Nephron (organoid): ENCODE data around the gene MYOM3.

Experiments used
- H3K27ac Mint-ChIP-seq, 3 experiments: 2 replicates each; pipeline ENCODE4 v1.8.0; 2020; ENCODE audit warnings: mixed read lengths in 3 of 3, mild to moderate bottlenecking in 2 of 3, moderate library complexity in 1 of 3
- H3K27me3 Mint-ChIP-seq: 2 replicates; pipeline ENCODE4 v1.8.0; 2021; ENCODE audit warnings: low read depth, mild to moderate bottlenecking, moderate library complexity, mixed read lengths
- H3K36me3 Mint-ChIP-seq: 2 replicates; pipeline ENCODE4 v1.8.0; 2020; ENCODE audit warnings: low read depth, mixed read lengths
- H3K4me1 Mint-ChIP-seq: 2 replicates; pipeline ENCODE4 v1.8.0; 2020; ENCODE audit warnings: mixed read lengths
- H3K4me3 Mint-ChIP-seq, 3 experiments: 2 replicates each; pipeline ENCODE4 v1.8.0; 2020; ENCODE audit warnings: mild to moderate bottlenecking in 3 of 3, mixed read lengths in 3 of 3, moderate library complexity in 2 of 3
- H3K9me3 Mint-ChIP-seq: 2 replicates; pipeline ENCODE4 v1.8.0; 2020; ENCODE audit warnings: mixed read lengths
- TF ChIP-seq, protein P1 (sequence below), 3 experiments: fragments of 200-600 bp; sonication (generic); IDR thresholded peaks; one replicate each; pipeline ENCODE4 v1.5.0; 2021; ENCODE audit warnings: antibody characterized with exemption in 3 of 3; ENCODE audit not compliant: unreplicated experiment in 3 of 3

The MYOM3 gene

DNA sequence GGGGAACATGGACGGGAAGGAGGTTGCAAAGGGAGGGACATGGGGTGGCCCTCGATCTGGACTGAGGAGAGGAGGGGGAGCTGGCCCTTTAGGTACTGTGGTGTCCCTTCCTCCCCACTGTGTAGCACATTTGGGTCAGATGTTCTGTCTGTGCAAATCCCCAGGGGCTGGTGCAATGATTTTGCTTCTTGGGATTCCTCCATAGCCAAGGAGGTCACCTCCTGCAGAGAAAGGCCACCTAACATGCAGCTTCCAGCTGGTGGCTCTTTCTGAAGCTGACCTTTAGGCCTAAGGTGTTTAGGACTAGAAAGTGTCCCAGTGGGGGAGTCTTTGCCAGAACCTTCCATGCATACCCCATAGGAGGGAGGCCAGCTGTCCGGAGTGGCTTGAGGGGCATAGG, 9.0 kb upstream of the MYOM3 start:
- Mint-ChIP-seq H3K36me3 (no peaks in the 10 kb centered on the region), H3K4me1 (peaks cover 12% of the 10 kb centered on the region), H3K27ac (no peak overlapping the region), H3K27me3 (peaks cover 24% of the 10 kb centered on the region), H3K9me3 (no peaks in the 10 kb centered on the region), H3K4me3 (no peak overlapping the region)
- TF ChIP-seq, protein P1, sequence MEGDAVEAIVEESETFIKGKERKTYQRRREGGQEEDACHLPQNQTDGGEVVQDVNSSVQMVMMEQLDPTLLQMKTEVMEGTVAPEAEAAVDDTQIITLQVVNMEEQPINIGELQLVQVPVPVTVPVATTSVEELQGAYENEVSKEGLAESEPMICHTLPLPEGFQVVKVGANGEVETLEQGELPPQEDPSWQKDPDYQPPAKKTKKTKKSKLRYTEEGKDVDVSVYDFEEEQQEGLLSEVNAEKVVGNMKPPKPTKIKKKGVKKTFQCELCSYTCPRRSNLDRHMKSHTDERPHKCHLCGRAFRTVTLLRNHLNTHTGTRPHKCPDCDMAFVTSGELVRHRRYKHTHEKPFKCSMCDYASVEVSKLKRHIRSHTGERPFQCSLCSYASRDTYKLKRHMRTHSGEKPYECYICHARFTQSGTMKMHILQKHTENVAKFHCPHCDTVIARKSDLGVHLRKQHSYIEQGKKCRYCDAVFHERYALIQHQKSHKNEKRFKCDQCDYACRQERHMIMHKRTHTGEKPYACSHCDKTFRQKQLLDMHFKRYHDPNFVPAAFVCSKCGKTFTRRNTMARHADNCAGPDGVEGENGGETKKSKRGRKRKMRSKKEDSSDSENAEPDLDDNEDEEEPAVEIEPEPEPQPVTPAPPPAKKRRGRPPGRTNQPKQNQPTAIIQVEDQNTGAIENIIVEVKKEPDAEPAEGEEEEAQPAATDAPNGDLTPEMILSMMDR (IDR thresholded peaks at IDR 0.05; ENCODE audit: unreplicated experiment in 3 of 3) = no peak

DNA sequence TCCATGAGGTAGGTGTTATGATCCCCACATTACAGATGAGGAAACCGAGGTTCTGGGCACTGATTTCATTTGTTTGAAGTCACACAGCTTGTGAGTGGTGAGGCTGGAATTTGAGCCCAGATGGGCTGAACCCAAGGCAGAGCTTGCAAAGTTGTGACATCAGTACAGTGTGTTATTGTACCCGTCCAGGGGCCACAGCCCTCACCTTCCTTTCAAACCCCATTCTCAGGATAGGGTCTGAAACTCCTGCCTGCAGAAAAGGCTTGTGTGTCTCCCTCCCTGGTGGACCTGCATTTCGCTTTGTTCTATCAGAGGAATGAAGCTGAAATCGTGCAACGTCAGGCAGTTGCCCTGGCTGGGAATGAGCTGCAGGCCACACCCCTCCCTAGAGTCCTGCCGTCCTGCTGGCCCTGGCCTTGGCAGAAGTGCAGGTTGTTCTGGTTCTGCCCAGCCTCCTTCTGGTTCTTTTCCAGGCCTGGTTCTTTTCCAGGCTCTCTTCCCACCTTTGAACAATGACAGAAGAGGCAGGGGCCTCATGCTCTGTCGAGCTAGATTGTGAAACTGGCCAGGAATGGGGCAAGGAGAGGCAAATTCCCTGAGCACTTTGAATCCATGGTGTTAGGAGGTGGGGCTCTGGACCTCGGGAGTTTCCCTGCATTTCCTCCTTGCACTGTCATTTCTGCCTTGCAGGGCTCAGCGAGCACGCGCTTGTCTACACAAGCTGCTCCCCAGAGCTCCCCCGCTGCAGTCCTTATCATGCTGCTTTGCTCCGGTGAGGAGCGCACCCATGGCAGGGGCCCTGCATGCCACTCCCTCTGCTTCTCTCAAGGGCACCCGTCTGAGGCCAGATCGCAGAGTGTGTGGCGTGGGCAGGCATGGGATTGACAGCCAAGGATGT, 8.2 kb upstream of the MYOM3 start:
- Mint-ChIP-seq H3K27ac (peak overlapping the region in 2 of 3 experiments; percentile 56 to 57), H3K9me3 (no peaks in the 10 kb centered on the region), H3K4me1 (peaks cover 12% of the 10 kb centered on the region), H3K36me3 (no peaks in the 10 kb centered on the region), H3K4me3 (no peak overlapping the region), H3K27me3 (peaks cover 21% of the 10 kb centered on the region)
- TF ChIP-seq, protein P1 (IDR thresholded peaks at IDR 0.05; ENCODE audit: unreplicated experiment in 3 of 3) = no peak

DNA sequence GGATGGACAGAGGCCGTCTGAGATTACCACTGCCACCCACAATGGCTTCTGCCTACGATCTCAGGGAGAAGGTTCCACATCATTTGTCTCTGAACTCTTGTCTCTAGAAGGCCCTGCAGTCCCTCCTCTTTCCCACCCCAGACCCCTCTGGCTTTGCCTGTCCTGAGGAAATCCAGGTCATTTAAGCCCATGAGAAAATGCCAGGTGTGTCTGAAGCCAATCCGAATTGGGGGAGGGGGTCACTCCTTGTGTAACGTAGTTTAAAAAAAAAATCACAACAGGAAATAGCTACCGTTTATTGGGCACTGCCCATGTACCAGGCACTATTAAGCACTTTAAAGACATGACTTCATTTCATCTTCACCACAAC, 7.5 kb upstream of the MYOM3 start:
- Mint-ChIP-seq H3K4me1 (peaks cover 12% of the 10 kb centered on the region), H3K4me3 (no peak overlapping the region), H3K36me3 (no peaks in the 10 kb centered on the region), H3K27ac (no peak overlapping the region), H3K27me3 (peaks cover 21% of the 10 kb centered on the region), H3K9me3 (no peaks in the 10 kb centered on the region)
- TF ChIP-seq, protein P1 (IDR thresholded peaks at IDR 0.05; ENCODE audit: unreplicated experiment in 3 of 3) = no peak

DNA sequence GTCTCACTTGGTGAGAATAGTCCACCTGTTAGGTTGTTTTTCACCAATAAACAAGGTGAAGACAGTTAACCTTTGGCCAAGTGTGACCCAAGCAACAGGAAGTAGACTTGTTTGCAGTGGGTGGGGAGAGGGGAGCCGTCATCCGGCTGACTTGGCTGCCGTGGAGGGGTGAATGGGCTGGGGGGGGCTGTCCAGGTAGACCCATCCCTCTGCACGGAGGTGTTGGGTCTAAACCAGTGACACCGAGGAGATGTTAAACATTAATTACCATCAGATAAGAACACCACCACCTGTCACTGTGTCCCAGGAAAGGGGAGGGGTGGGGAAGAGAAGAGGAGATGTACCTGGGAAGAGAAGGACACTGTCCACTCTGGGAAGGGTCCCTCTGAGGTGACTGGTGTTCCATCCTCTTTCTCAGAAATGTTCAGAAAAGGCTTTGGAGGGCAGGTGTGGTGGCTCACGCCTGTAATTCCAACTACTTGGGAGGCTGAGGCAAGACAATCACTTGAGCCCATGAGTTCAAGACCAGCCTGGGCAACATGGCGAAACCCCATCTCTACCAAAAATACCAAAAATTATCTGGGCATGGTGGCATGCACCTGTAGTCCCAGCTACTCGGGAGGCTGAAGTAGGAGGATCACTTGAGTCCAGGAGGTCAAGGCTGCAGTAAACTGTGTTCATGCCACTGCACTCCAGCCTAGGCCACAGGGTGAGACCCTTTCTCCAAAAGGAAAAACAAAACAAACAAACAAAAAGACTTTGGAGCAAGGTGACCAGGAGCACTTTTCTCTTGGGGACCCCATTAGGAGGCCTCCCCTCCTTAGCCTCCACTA, 6.7 kb upstream of the MYOM3 start:
- peaks cover 12% of the 10 kb centered on the region for H3K4me1 Mint-ChIP-seq
- no peak overlapping the region for H3K27ac Mint-ChIP-seq
- TF ChIP-seq, protein P1 (IDR thresholded peaks at IDR 0.05; ENCODE audit: unreplicated experiment in 3 of 3) = no peak
- peaks cover 20% of the 10 kb centered on the region for H3K27me3 Mint-ChIP-seq
- no peak overlapping the region for H3K4me3 Mint-ChIP-seq
- no peaks in the 10 kb centered on the region for H3K9me3 Mint-ChIP-seq
- no peaks in the 10 kb centered on the region for H3K36me3 Mint-ChIP-seq

DNA sequence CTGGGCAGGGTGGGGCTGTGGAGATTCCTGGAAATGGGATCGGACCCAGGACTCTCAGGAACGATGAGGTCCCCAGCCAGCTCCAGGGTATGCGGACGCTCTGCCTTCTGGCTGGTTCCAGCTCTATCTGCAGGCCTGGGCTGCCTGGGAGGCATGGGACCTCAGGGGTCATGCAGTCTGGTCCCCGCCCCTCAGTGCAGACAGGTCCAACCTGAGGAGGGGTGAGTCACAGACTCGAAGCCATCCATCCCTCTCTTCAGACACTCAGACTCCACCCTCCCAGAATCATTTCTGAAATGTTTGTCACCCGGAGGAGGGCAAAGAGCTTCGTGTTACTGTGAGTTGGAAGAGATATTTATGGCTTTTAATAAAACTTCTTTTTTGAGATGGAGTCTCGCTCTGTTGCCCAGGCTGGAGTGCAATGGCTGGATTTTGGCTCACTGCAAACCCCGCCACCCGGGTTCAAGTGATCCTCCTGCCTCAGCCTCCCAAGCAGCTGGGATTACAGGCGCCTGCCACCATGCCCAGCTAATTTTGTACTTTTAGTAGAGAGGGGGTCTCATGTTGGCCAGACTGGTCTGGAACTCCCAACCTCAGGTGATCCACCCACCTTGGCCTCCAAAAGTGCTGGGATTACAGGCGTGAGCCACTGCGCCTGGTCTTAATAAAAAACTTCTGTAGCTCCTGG, 5.9 kb upstream of the MYOM3 start:
- peaks cover 12% of the 10 kb centered on the region for H3K4me1 Mint-ChIP-seq
- no peak overlapping the region for H3K4me3 Mint-ChIP-seq
- no peak overlapping the region for H3K27ac Mint-ChIP-seq
- TF ChIP-seq, protein P1 (IDR thresholded peaks at IDR 0.05; ENCODE audit: unreplicated experiment in 3 of 3) = no peak
- no peaks in the 10 kb centered on the region for H3K9me3 Mint-ChIP-seq
- peaks cover 24% of the 10 kb centered on the region for H3K27me3 Mint-ChIP-seq
- H3K36me3 Mint-ChIP-seq = no peaks in the 10 kb centered on the region
